PFSK-1 (cell line): ENCODE data around the gene SLC48A1.

Source experiments
- FOXP2 ChIP-seq: optimal IDR thresholded peaks from 2 replicates; pipeline ENCODE3; 2011; ENCODE audit warnings: borderline replicate concordance, control low read depth, inconsistent platforms; ENCODE audit not compliant: insufficient read depth; ENCODE audit errors: extremely low read length, extremely low read depth
- POLR2AphosphoS5 ChIP-seq: IDR thresholded peaks from 2 replicates; pipeline ENCODE4 v1.6.1; 2012; ENCODE audit warnings: low read depth, mild to moderate bottlenecking, control low read depth, low read length, moderate library complexity
- SIN3A ChIP-seq: IDR thresholded peaks from 2 replicates; pipeline ENCODE4 v1.6.1; 2012; ENCODE audit warnings: mild to moderate bottlenecking, low read length, moderate library complexity, borderline replicate concordance; ENCODE audit not compliant: insufficient read depth
- TF ChIP-seq, protein P1 (sequence below), 2 experiments: IDR thresholded peaks; 2 replicates each; pipeline versions ENCODE4 v1.6.1 to v1.8.0; 2011 to 2012; ENCODE audit warnings: low read depth in 2 of 2, low read length in 2 of 2, control low read depth in 1 of 2, inconsistent platforms in 1 of 2, mild to moderate bottlenecking in 1 of 2, moderate library complexity in 1 of 2; ENCODE audit not compliant: insufficient read depth in 1 of 2

DNA sequence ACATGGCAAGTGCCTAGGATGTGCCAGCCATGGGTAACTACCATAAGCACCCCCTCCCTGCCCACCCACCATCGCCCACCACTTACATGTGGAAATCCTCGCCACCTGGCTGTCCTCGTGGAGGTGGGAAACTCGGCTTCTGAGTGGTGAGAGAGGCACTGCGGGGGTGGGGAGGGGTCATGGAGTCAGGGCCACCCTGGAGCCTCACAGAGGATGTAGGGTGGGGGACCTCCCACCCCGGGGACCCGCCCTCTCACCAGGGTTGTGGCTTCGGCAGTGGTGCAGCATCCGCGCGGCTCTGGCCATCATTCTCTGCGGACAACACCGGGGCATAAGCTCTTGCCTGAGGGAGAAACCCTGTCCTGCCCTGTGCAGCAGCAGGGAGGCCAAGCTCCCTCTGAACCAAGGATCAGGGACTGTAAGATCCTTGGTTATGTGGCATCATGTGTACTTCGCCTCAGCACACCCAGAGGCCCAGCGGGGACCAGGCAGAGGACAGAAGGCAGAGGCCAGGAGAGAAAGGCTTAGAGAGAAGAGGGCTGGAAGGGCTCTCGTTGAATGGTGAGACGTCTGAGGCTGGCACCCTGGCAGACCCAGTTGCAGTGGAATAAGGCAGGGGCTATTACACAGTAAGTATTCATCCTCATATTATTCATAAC is 35.0 kb upstream of the SLC48A1 start:
- TF ChIP-seq, protein P1, sequence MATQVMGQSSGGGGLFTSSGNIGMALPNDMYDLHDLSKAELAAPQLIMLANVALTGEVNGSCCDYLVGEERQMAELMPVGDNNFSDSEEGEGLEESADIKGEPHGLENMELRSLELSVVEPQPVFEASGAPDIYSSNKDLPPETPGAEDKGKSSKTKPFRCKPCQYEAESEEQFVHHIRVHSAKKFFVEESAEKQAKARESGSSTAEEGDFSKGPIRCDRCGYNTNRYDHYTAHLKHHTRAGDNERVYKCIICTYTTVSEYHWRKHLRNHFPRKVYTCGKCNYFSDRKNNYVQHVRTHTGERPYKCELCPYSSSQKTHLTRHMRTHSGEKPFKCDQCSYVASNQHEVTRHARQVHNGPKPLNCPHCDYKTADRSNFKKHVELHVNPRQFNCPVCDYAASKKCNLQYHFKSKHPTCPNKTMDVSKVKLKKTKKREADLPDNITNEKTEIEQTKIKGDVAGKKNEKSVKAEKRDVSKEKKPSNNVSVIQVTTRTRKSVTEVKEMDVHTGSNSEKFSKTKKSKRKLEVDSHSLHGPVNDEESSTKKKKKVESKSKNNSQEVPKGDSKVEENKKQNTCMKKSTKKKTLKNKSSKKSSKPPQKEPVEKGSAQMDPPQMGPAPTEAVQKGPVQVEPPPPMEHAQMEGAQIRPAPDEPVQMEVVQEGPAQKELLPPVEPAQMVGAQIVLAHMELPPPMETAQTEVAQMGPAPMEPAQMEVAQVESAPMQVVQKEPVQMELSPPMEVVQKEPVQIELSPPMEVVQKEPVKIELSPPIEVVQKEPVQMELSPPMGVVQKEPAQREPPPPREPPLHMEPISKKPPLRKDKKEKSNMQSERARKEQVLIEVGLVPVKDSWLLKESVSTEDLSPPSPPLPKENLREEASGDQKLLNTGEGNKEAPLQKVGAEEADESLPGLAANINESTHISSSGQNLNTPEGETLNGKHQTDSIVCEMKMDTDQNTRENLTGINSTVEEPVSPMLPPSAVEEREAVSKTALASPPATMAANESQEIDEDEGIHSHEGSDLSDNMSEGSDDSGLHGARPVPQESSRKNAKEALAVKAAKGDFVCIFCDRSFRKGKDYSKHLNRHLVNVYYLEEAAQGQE (IDR thresholded peaks at IDR 0.05; ENCODE audit: insufficient read depth in 1 of 2, low read depth in 2 of 2, low read length in 2 of 2) = no peak
- TF ChIP-seq SIN3A (no peak), FOXP2 (no peak), POLR2AphosphoS5 (no peak)
